Renal pelvis (tissue), 4 donors: ENCODE results near the gene AIFM2. TPM values are rescaled to one million over a fixed set of nuclear protein-coding genes. Genes with fewer than 3 reads are reported as not detected.
"Not testable (repeated sequence)": the region's sequence is repeated elsewhere in the genome, so short reads cannot be mapped to it uniquely, and the experiment has no call there.

Experiments
- DNase-seq: peaks from one replicate; pipeline ENCODE4 v3.0.0-alpha.2; 2013
- polyA plus RNA-seq, 3 donors: library from polyadenylated mRNA; unstranded; fragments of 120-200 nt; gene quantifications; one replicate each; pipeline ENCODE4 v1.2.1, GENCODE V29; 2013; ENCODE audit not compliant: insufficient read length in 3 of 3

AIFM2 gene
- polyA plus RNA-seq, 3 donors = 4.3 to 7.1 (median 7.1) TPM

GRCh38 chr10:70096016-70096704 is 36.5 kb downstream of the AIFM2 start:
- DNase-seq = no peak

- no peak for DNase-seq
Observed at GRCh38 chr10:70094250-70094649, 38.4 kb downstream of the AIFM2 start.

GRCh38 chr10:70093335-70093944 is 39.2 kb downstream of the AIFM2 start:
- no peak for DNase-seq

- DNase-seq = no peak
Observed at GRCh38 chr10:70092389-70092718, 40.3 kb downstream of the AIFM2 start.

GRCh38 chr10:70090951-70091350 is 41.7 kb downstream of the AIFM2 start:
- peak; percentile 20 for DNase-seq

GRCh38 chr10:70090013-70090412 is 42.6 kb downstream of the AIFM2 start:
- DNase-seq = no peak

- DNase-seq = no peak
Observed at GRCh38 chr10:70088308-70088698, 44.3 kb downstream of the AIFM2 start.

- DNase-seq = no peak
Observed at GRCh38 chr10:70087616-70088307, 44.9 kb downstream of the AIFM2 start.

GRCh38 chr10:70085975-70086613 is 46.5 kb downstream of the AIFM2 start:
- no peak for DNase-seq

GRCh38 chr10:70084189-70084588 is 48.4 kb downstream of the AIFM2 start:
- DNase-seq = no peak

- not testable (repeated sequence) for DNase-seq
Observed at GRCh38 chr10:70080789-70081188, 51.8 kb downstream of the AIFM2 start.

GRCh38 chr10:70078937-70079336 is 53.7 kb downstream of the AIFM2 start:
- DNase-seq = no peak

GRCh38 chr10:70078329-70078728 is 54.3 kb downstream of the AIFM2 start:
- no peak for DNase-seq

- DNase-seq = no peak
Observed at GRCh38 chr10:70074971-70075370, 57.7 kb downstream of the AIFM2 start.

GRCh38 chr10:70074165-70074564 is 58.5 kb downstream of the AIFM2 start:
- no peak for DNase-seq

GRCh38 chr10:70070834-70071233 is 61.8 kb downstream of the AIFM2 start:
- no peak for DNase-seq

GRCh38 chr10:70069346-70069745 is 63.3 kb downstream of the AIFM2 start:
- DNase-seq = no peak

- DNase-seq = no peak
Observed at GRCh38 chr10:70068925-70069324, 63.7 kb downstream of the AIFM2 start.

GRCh38 chr10:70067586-70067985 is 65.0 kb downstream of the AIFM2 start:
- no peak for DNase-seq

GRCh38 chr10:70066190-70066589 is 66.4 kb downstream of the AIFM2 start:
- no peak for DNase-seq

- DNase-seq = no peak
Observed at GRCh38 chr10:70064486-70064885, 68.1 kb downstream of the AIFM2 start.

GRCh38 chr10:70063418-70064098 is 69.1 kb downstream of the AIFM2 start:
- no peak for DNase-seq
